GM12892 (cell line): ENCODE measurements around the gene COL5A1.

Source experiments
- POLR2A ChIP-seq: IDR thresholded peaks from 2 replicates; pipeline ENCODE4 v1.6.1; 2011; ENCODE audit warnings: low read depth, low read length, control low read depth
- POLR2AphosphoS5 ChIP-seq: IDR thresholded peaks from 2 replicates; pipeline ENCODE4 v1.6.1; 2011; ENCODE audit warnings: low read depth, low read length, control low read depth
- TAF1 ChIP-seq: IDR thresholded peaks from 2 replicates; pipeline ENCODE4 v1.6.1; 2011; ENCODE audit warnings: low read depth, mild to moderate bottlenecking, control low read depth, low read length, borderline replicate concordance

DNA sequence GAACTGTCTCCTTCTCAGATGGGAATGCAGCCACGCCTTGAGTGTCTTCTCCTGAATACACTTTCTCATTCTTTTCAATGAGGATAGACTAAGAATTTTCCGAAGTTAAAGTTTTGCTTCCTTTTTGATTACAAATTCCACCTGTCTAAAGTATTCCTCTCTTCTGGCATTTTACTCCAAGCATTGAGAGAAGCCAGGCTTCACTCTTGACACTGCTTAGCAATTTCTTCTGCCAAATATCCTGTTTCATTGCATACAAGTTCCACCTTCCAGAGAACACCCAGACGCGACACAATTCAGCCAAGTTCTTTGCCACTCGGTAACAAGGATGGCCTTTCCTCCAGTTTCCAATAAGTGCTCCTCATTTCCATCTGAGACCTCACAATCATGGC is 35.6 kb upstream of the COL5A1 start:
- TF ChIP-seq POLR2A (no peak), POLR2AphosphoS5 (no peak), TAF1 (no peak)
